ENCODE data around the gene PLCD1.

DNA sequence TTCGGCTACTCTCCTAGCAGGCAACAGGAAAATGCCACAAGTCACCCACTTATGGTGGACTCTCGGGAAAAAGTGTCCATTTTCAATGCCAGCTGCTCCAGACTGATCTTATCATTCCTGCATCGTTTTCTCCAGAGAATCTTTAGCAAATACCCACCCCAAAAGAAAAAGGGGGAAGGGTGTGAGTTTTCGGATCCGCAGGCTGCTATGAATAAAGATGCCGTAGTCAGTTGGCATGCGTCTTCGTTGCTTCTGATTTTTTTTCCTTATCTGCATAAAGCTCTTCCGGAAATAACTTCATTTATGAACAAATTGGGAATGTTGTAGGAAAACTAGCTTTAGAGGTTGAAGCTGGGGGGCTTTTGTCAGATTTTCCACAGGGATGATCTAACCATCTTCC lies 61.2 kb downstream of the PLCD1 start:
- TF ChIP-seq, protein P1, sequence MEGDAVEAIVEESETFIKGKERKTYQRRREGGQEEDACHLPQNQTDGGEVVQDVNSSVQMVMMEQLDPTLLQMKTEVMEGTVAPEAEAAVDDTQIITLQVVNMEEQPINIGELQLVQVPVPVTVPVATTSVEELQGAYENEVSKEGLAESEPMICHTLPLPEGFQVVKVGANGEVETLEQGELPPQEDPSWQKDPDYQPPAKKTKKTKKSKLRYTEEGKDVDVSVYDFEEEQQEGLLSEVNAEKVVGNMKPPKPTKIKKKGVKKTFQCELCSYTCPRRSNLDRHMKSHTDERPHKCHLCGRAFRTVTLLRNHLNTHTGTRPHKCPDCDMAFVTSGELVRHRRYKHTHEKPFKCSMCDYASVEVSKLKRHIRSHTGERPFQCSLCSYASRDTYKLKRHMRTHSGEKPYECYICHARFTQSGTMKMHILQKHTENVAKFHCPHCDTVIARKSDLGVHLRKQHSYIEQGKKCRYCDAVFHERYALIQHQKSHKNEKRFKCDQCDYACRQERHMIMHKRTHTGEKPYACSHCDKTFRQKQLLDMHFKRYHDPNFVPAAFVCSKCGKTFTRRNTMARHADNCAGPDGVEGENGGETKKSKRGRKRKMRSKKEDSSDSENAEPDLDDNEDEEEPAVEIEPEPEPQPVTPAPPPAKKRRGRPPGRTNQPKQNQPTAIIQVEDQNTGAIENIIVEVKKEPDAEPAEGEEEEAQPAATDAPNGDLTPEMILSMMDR (IDR thresholded peaks at IDR 0.05), result no peak
- no peak for TF ChIP-seq POLR2A (IDR thresholded peaks at IDR 0.05)
